ENCODE data around the gene HSD17B13. TPM values are rescaled to one million over a fixed set of nuclear protein-coding genes. Genes with fewer than 3 reads are reported as not detected.

HSD17B13 gene
- total and polyA plus RNA-seq, 7 donors: 0.13 to 1.8 (median 0.66) TPM; not detected in 1

DNA sequence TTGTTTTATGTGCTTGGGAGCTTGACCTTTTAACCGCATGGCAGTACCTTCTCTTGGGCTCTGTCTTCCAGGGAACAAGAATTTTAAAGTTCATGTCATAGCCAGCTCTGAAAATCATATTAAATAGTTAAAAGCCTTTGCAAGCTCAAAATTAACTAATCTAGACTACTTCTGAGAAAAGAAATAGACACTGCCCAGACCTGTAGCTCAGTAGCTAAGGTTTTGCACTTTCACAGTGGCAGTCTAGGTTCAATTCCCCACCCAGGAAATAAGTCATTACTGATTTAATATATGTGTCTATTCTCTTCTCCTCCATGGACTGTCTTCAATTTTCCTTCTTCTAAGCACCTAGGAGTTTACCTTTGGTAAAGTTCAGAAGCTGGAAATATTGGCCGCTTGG lies 40.9 kb upstream of the HSD17B13 start:
- WGBS, 2 donors: 96% methylated on average over 2 of the region's 2 CpGs

DNA sequence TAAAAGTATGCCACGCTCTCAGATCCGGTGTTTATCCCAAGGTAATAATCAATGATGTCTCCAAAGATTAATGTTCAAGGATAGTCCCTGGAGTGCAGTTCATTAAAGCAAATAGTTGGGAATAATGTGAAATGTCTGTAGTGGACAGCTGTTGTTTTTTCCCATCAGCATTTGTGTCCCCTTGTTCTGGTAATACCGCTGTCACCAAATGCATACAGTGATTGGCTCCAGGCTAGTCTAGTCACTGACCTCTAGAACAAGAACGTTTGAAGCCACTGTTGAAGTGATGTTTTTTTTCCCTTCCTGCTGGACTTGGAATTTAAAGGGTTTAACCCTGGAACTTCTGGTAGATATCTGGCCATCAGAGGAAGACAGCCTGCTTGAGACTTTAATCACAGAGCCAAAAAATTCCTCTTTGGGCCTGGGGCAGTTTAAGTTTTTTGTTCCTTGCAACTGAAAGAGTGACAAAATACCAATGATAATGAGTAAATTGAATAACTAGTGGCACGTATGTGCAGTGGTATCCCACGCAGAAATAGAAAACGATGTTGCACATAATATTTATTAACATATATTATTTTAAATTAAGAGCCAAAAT lies 37.8 kb upstream of the HSD17B13 start:
- intact Hi-C loops (cut with DNase I): no loop called here
- peaks cover 0 to 82% (median 19%) of the 10 kb centered on the region in 4 donors for H3K36me3 ChIP-seq
- no peaks in the 10 kb centered on the region for H3K9me3 ChIP-seq
- 80 to 83% methylated on average over 7 of the region's 7 CpGs for WGBS, 2 donors
- no peaks in the 10 kb centered on the region for H3K4me1 ChIP-seq
- no peak overlapping the region for H3K4me3 ChIP-seq
- no peaks in the 10 kb centered on the region for H3K27me3 ChIP-seq
- DNase-seq: no peak
- no peak overlapping the region for H3K27ac ChIP-seq
- TF ChIP-seq POLR2AphosphoS5 (IDR thresholded peaks at IDR 0.05) (no peak), EP300 (IDR thresholded peaks at IDR 0.05) (no peak), POLR2A (IDR thresholded peaks at IDR 0.05) (no peak)
- TF ChIP-seq, protein P1, sequence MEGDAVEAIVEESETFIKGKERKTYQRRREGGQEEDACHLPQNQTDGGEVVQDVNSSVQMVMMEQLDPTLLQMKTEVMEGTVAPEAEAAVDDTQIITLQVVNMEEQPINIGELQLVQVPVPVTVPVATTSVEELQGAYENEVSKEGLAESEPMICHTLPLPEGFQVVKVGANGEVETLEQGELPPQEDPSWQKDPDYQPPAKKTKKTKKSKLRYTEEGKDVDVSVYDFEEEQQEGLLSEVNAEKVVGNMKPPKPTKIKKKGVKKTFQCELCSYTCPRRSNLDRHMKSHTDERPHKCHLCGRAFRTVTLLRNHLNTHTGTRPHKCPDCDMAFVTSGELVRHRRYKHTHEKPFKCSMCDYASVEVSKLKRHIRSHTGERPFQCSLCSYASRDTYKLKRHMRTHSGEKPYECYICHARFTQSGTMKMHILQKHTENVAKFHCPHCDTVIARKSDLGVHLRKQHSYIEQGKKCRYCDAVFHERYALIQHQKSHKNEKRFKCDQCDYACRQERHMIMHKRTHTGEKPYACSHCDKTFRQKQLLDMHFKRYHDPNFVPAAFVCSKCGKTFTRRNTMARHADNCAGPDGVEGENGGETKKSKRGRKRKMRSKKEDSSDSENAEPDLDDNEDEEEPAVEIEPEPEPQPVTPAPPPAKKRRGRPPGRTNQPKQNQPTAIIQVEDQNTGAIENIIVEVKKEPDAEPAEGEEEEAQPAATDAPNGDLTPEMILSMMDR (IDR thresholded peaks at IDR 0.05): no peak

More for the DNA sequence above, 40.9 kb upstream of the HSD17B13 start:
- TF ChIP-seq, protein P1 (IDR thresholded peaks at IDR 0.05): no peak
- TF ChIP-seq EP300 (IDR thresholded peaks at IDR 0.05) (no peak), POLR2A (IDR thresholded peaks at IDR 0.05) (no peak)
- peaks cover 0 to 85% (median 21%) of the 10 kb centered on the region in 4 donors for H3K36me3 ChIP-seq
- H3K4me1 ChIP-seq: no peaks in the 10 kb centered on the region
- no peaks in the 10 kb centered on the region for H3K9me3 ChIP-seq
- intact Hi-C loops (cut with DNase I): no loop called here
- H3K27ac ChIP-seq: no peak overlapping the region
- no peak overlapping the region for H3K4me3 ChIP-seq
- no peak for DNase-seq
- H3K27me3 ChIP-seq: no peaks in the 10 kb centered on the region

DNA sequence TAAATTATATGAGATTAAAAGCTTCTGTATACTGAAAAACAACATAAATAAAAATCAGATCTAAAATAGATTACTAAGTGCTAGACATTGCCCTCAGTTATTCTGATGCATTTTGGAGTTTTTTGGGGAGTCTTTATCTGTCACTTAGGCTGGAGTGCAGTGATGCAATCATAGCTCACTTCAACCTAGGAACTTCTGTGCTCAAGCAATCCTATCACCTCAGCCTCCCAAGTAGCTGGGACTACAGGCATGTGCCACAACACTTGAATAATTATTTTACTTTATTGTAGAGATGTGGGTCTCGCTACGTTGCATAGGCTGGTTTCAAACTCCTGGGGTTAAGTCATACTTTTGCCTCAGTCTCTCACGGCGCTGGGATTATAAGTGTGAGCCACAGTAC lies 36.6 kb upstream of the HSD17B13 start:
- TF ChIP-seq POLR2AphosphoS5 (IDR thresholded peaks at IDR 0.05) (no peak), POLR2A (IDR thresholded peaks at IDR 0.05) (no peak), EP300 (IDR thresholded peaks at IDR 0.05) (no peak)
- TF ChIP-seq, protein P1 (IDR thresholded peaks at IDR 0.05): no peak
- no peaks in the 10 kb centered on the region for H3K27me3 ChIP-seq
- 98 to 99% methylated on average over 4 of the region's 4 CpGs for WGBS, 2 donors
- DNase-seq: no peak
- intact Hi-C loops (cut with DNase I): no loop called here
- peaks cover 0 to 81% (median 11%) of the 10 kb centered on the region in 4 donors for H3K36me3 ChIP-seq
- H3K9me3 ChIP-seq: no peaks in the 10 kb centered on the region
- no peak overlapping the region for H3K4me3 ChIP-seq
- H3K4me1 ChIP-seq: peaks cover 0 to 7% (median 1%) of the 10 kb centered on the region in 4 donors
- no peak overlapping the region for H3K27ac ChIP-seq

DNA sequence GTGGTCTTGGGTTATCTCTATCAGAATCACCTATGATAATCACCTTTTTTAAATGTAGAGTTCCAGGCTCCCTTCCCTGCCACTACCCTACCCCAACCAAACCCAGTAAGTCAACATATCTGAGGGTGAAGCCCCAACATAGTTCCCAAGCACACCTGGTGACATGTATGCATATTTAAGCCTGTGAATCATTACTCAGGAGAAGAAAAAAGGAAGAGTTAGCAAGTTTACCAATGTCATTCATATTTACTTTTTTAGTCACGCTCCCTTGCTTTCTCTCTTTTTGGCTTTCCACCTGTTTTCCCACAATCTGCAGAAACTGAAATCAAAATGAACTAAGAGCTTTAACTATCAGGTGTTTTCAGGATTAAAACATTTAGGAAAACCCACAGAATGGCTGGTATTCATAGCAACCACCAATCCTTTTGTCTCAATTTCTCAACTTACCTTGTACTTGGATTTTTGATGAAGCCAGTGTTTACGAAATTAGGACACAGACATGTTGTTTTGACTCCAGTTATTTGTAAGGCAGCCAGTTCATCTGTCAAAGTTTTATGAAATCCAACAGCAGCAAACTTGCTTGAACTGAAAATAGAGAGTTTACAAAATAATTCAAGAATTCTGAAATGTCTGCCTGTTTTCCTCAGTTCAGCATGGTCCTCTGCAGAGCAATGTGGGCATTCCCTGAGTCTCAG lies 34.3 kb upstream of the HSD17B13 start:
- Histone ChIP-seq H3K36me3 (peaks cover 0 to 62% (median 7%) of the 10 kb centered on the region in 4 donors), H3K27me3 (no peaks in the 10 kb centered on the region), H3K4me3 (no peak overlapping the region), H3K9me3 (no peaks in the 10 kb centered on the region), H3K27ac (peak overlapping the region in 1 of 4 donors; percentile 9), H3K4me1 (peaks cover 0 to 9% (median 3%) of the 10 kb centered on the region in 4 donors)
- no peak for TF ChIP-seq EP300 (IDR thresholded peaks at IDR 0.05)
- TF ChIP-seq POLR2AphosphoS5 (IDR thresholded peaks at IDR 0.05): no peak
- TF ChIP-seq POLR2A (IDR thresholded peaks at IDR 0.05): no peak
- TF ChIP-seq, protein P1 (IDR thresholded peaks at IDR 0.05): no peak
- intact Hi-C loops (cut with DNase I): no loop called here
- WGBS, 2 donors: 73 to 90% methylated on average over 2 of the region's 2 CpGs
- no peak for DNase-seq
